K562 (cell line): ENCODE results near the gene STARD8.

Experiments
- BRF1 ChIP-seq: IDR thresholded peaks from 3 replicates; pipeline ENCODE4 v1.6.1; 2011; ENCODE audit warnings: borderline replicate concordance, mild to moderate bottlenecking; ENCODE audit not compliant: insufficient read length; ENCODE audit errors: extremely low read depth
- CHD4 ChIP-seq: fragments of 200-600 bp; sonication (generic); IDR thresholded peaks from 3 replicates; pipeline ENCODE4 v1.6.1; 2012; ENCODE audit warnings: low read depth, mild to moderate bottlenecking, mixed read lengths, low read length, inconsistent platforms; ENCODE audit not compliant: insufficient read depth, insufficient replicate concordance, poor library complexity, severe bottlenecking
- HNRNPK ChIP-seq: fragments of 200-400 bp; formaldehyde crosslinking; IDR thresholded peaks from one replicate; pipeline ENCODE4 v1.6.1; 2018; ENCODE audit warnings: mild to moderate bottlenecking, low read depth, low read length; ENCODE audit not compliant: poor library complexity, severe bottlenecking
- MBD2 ChIP-seq: sonication (generic); IDR thresholded peaks from 2 replicates; pipeline ENCODE4 v1.6.1; 2016; ENCODE audit warnings: low read depth, borderline replicate concordance
- POLR2A ChIP-seq: fragments of 450-650 bp; conservative IDR thresholded peaks from 2 replicates; pipeline ENCODE4 v1.6.1; 2016
- TF ChIP-seq, protein P1 (sequence below): sonication (generic); formaldehyde crosslinking; IDR thresholded peaks from 2 replicates; pipeline ENCODE4 v1.8.1; 2022; ENCODE audit warnings: missing genetic modification reagents

DNA sequence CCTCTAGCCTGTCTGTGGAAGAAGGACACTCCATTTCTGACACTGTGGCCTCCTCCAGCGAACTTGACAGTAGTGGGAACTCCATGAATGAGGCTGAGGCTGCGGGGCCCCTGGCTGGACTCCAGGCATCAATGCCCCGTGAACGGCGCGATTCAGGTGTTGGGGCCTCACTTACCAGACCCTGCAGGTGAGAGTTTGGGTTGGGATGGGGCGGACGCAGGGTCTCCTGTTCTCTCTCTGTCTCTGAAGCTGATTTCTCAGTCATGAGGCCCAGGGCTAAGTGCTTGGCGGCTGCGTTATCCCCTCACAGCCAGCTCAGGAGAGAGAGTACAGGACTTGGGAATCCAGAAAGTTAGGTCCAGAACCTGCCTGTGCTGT lies 71.0 kb downstream of the STARD8 start:
- TF ChIP-seq CHD4 (no peak), POLR2A (no peak), HNRNPK (no peak), MBD2 (no peak), BRF1 (no peak)
- TF ChIP-seq, protein P1, sequence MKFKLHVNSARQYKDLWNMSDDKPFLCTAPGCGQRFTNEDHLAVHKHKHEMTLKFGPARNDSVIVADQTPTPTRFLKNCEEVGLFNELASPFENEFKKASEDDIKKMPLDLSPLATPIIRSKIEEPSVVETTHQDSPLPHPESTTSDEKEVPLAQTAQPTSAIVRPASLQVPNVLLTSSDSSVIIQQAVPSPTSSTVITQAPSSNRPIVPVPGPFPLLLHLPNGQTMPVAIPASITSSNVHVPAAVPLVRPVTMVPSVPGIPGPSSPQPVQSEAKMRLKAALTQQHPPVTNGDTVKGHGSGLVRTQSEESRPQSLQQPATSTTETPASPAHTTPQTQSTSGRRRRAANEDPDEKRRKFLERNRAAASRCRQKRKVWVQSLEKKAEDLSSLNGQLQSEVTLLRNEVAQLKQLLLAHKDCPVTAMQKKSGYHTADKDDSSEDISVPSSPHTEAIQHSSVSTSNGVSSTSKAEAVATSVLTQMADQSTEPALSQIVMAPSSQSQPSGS (CRISPR knock-in tag), result no peak
